GM12873 (cell line): Measurements from ENCODE around the gene DPP3.

Experiments
- TF ChIP-seq, protein P1 (sequence below): IDR thresholded peaks from 2 replicates; pipeline ENCODE4 v1.5.1; 2012; ENCODE audit warnings: low read depth, mild to moderate bottlenecking, moderate library complexity, low read length, control low read depth; ENCODE audit not compliant: insufficient read depth; ENCODE audit errors: missing control alignments

The DPP3 gene

GRCh38 chr11:66468691-66469090 is 11.5 kb upstream of the DPP3 start:
- TF ChIP-seq, protein P1, sequence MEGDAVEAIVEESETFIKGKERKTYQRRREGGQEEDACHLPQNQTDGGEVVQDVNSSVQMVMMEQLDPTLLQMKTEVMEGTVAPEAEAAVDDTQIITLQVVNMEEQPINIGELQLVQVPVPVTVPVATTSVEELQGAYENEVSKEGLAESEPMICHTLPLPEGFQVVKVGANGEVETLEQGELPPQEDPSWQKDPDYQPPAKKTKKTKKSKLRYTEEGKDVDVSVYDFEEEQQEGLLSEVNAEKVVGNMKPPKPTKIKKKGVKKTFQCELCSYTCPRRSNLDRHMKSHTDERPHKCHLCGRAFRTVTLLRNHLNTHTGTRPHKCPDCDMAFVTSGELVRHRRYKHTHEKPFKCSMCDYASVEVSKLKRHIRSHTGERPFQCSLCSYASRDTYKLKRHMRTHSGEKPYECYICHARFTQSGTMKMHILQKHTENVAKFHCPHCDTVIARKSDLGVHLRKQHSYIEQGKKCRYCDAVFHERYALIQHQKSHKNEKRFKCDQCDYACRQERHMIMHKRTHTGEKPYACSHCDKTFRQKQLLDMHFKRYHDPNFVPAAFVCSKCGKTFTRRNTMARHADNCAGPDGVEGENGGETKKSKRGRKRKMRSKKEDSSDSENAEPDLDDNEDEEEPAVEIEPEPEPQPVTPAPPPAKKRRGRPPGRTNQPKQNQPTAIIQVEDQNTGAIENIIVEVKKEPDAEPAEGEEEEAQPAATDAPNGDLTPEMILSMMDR = no peak

DNA sequence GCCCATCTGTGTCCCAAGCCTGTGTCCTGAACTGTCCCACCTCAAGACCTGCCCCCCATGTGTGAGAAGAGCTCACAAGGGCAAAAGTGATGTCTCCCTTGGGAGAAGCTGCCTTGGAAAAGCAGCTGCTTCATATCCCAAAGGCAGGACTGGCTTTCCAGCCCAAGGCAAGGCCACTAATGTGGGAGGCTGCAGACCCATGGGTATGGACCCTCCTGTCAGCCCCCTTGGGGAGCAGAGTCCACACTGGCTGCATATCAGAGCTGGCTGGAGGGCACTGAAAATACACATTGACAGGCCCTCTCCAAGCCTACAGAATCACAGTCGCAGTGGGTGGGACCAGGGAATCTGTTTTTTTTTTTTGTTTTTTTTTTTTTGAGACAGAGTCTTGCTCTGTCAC is 10.8 kb upstream of the DPP3 start:
- TF ChIP-seq, protein P1 = no peak

GRCh38 chr11:66470015-66470414 is 10.2 kb upstream of the DPP3 start:
- TF ChIP-seq, protein P1 = no peak

DNA sequence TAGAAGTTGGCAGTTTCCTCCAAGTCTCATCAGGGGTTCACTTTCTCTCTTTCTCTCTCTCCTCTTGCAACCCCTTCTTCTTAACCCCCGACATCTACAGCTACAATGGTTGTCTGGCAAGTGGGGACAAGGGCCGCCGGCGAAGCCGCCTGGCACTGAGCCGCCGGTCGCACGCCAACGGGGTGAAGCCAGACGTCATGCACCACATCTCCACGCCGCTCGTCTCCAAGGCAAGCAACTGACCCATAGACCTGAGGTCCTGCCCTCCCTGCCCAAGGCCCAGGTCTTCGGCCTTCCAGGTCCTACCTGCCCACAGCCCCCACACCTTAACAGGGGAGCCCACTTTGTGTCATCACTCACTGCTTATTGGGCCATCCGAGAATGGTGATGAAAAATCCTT is 9.1 kb upstream of the DPP3 start:
- TF ChIP-seq, protein P1 = no peak

DNA sequence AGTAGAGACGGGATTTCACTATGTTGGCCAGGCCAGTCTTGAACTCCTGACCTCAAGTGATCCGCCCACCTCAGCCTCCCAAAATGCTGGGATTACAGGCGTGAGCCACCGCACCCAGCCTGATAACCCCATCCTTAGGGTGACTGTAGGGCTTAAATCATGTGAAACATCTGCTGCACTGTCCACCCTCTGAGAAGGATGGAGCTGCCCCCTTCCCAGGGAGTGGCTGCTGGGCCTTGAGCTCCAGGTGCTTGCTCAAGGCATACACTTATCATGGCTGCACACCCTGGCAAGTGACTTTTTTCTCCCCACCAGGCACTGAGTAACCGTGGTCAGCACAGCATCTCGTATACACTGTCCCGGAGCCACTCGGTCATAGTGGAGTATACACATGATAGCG is 8.2 kb upstream of the DPP3 start:
- TF ChIP-seq, protein P1 = no peak

GRCh38 chr11:66473167-66473566 is 7.1 kb upstream of the DPP3 start:
- TF ChIP-seq, protein P1 = no peak

DNA sequence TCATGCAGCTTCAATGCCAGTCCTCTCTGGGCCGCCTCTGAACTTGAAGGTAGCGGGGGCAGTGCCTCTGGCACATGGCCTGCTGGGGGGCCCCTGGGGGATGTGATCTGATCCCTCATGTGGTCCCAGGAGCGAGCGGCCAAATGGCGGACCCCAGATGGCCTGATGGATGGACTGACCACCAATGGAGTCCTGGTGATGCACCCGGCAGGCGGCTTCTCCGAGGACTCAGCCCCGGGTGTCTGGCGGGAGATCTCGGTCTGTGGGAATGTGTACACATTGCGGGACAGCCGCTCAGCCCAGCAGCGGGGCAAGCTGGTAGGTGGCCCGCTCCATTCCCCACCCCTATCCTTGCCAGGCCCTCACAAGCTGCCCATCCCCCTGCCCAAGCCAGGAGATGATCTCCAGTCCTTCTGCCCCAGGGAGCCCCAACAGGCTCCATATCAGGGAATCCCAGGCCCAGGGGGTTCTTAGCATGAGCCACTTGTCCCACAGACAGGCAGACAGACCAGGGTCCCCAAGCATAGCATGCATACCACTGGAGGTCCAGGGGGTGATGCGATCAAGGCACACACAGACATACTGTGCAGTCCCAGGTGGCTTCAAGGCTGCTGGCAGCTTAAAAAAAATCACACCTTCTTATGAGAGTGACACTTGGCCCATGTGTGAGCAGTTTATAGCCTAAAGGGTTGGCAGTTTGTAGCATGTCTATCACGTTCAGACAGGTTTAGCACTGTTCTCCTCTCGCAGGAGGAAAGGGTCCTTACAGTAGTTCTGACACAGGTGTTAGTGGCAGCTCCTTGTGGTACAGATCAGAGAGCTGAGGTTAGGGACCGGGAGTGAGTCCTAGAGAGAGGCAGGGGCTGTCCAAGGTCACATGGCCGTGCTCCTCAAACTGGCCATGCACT is 6.4 kb upstream of the DPP3 start:
- TF ChIP-seq, protein P1 = no peak
